ENCODE data around the gene ZAP70. TPM values are rescaled to one million over a fixed set of nuclear protein-coding genes. Genes with fewer than 3 reads are reported as not detected.
"Not testable (repeated sequence)": the region's sequence is repeated elsewhere in the genome, so short reads cannot be mapped to it uniquely, and the experiment has no call there.

The ZAP70 gene
- total RNA-seq, 1 donor from 2014 or later = 1.1 TPM

- no peaks in the 10 kb centered on the region for H3K9me3 Mint-ChIP-seq (ENCODE audit: unreplicated experiment)
- peaks cover 2% of the 10 kb centered on the region for H3K27me3 Mint-ChIP-seq (ENCODE audit: unreplicated experiment)
- H3K4me3 Mint-ChIP-seq (ENCODE audit: unreplicated experiment) = no peak overlapping the region
- H3K4me1 Mint-ChIP-seq (ENCODE audit: unreplicated experiment) = peaks cover 2% of the 10 kb centered on the region
- no peak for TF ChIP-seq CTCF (IDR thresholded peaks at IDR 0.05)
- no peaks in the 10 kb centered on the region for H3K36me3 Mint-ChIP-seq (ENCODE audit: unreplicated experiment)
- H3K27ac Mint-ChIP-seq (ENCODE audit: unreplicated experiment) = no peak overlapping the region
- DNase-seq (ENCODE audit: extremely low spot score, unreplicated experiment) = no peak
Measured at GRCh38 chr2:97708048-97708380, 5.4 kb upstream of the ZAP70 start.

DNA sequence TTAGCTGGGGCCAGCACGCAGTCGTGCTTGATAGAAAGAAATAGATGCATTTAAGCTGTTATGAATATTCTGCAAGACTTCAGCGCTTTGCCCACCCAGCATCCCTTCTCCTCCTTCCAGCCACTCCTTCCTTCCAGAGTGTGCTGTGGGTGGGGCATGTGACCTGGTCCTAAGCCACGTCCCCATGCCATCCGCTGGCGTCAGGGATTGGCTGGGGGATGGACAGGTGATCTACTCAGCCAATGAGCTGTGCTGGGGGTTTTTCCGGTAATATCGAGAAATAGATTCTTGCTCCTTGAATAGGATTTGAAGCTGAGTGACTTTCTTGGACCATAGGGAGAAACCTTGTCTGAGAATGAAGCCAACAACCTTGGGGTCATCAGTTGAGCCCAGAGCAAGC, 4.8 kb upstream of the ZAP70 start:
- DNase-seq (ENCODE audit: extremely low spot score, unreplicated experiment) = no peak
- no peak for TF ChIP-seq CTCF (IDR thresholded peaks at IDR 0.05)
- no peak overlapping the region for H3K27ac Mint-ChIP-seq (ENCODE audit: unreplicated experiment)
- H3K9me3 Mint-ChIP-seq (ENCODE audit: unreplicated experiment) = no peaks in the 10 kb centered on the region
- H3K4me3 Mint-ChIP-seq (ENCODE audit: unreplicated experiment) = no peak overlapping the region
- H3K36me3 Mint-ChIP-seq (ENCODE audit: unreplicated experiment) = no peaks in the 10 kb centered on the region
- H3K27me3 Mint-ChIP-seq (ENCODE audit: unreplicated experiment) = peaks cover 2% of the 10 kb centered on the region
- peaks cover 2% of the 10 kb centered on the region for H3K4me1 Mint-ChIP-seq (ENCODE audit: unreplicated experiment)

- peaks cover 4% of the 10 kb centered on the region for H3K27me3 Mint-ChIP-seq (ENCODE audit: unreplicated experiment)
- H3K36me3 Mint-ChIP-seq (ENCODE audit: unreplicated experiment) = no peaks in the 10 kb centered on the region
- no peak overlapping the region for H3K4me3 Mint-ChIP-seq (ENCODE audit: unreplicated experiment)
- H3K9me3 Mint-ChIP-seq (ENCODE audit: unreplicated experiment) = no peaks in the 10 kb centered on the region
- peaks cover 2% of the 10 kb centered on the region for H3K4me1 Mint-ChIP-seq (ENCODE audit: unreplicated experiment)
- H3K27ac Mint-ChIP-seq (ENCODE audit: unreplicated experiment) = no peak overlapping the region
- no peak for DNase-seq (ENCODE audit: extremely low spot score, unreplicated experiment)
- no peak for TF ChIP-seq CTCF (IDR thresholded peaks at IDR 0.05)
Measured at GRCh38 chr2:97711394-97711711, 2.0 kb upstream of the ZAP70 start.

- H3K4me3 Mint-ChIP-seq (ENCODE audit: unreplicated experiment); DNase-seq (ENCODE audit: extremely low spot score, unreplicated experiment); H3K4me1 Mint-ChIP-seq (ENCODE audit: unreplicated experiment); H3K27me3 Mint-ChIP-seq (ENCODE audit: unreplicated experiment); H3K9me3 Mint-ChIP-seq (ENCODE audit: unreplicated experiment); H3K27ac Mint-ChIP-seq (ENCODE audit: unreplicated experiment); H3K36me3 Mint-ChIP-seq (ENCODE audit: unreplicated experiment): not testable (repeated sequence)
Measured at GRCh38 chr2:97712175-97712574, 1.2 kb upstream of the ZAP70 start.

- Mint-ChIP-seq H3K4me1 (ENCODE audit: unreplicated experiment) (peaks cover 2% of the 10 kb centered on the region), H3K9me3 (ENCODE audit: unreplicated experiment) (no peaks in the 10 kb centered on the region), H3K4me3 (ENCODE audit: unreplicated experiment) (no peak overlapping the region), H3K27me3 (ENCODE audit: unreplicated experiment) (peaks cover 7% of the 10 kb centered on the region), H3K27ac (ENCODE audit: unreplicated experiment) (no peak overlapping the region), H3K36me3 (ENCODE audit: unreplicated experiment) (no peaks in the 10 kb centered on the region)
- no peak for TF ChIP-seq CTCF (IDR thresholded peaks at IDR 0.05)
- DNase-seq (ENCODE audit: extremely low spot score, unreplicated experiment) = no peak
Measured at GRCh38 chr2:97712693-97713295, 582 bp upstream of the ZAP70 start.

All from osteocyte (in vitro differentiated cells).